PC-9 (cell line): ENCODE data around the gene CAMK2B. TPM values are rescaled to one million over a fixed set of nuclear protein-coding genes. Genes with fewer than 3 reads are reported as not detected.

Source experiments
- BruUV-seq: library from RNA; stranded (reverse); fragments of 400-500 nt; replicated peaks from 2 replicates; lab custom pipeline; 2021; lab: Mats Ljungman, UMichigan
- CTCF ChIA-PET: fragments of 300-600 bp; sonication (Branson Sonifier 250); formaldehyde crosslinking; loops from one replicate; lab custom pipeline; 2022; ENCODE audit warnings: antibody characterized with exemption; lab: Charles Lee
- POLR2A ChIA-PET: fragments of 300-600 bp; sonication (Branson Sonifier 250); formaldehyde crosslinking; loops from one replicate; lab custom pipeline; 2022; ENCODE audit warnings: antibody characterized with exemption; ENCODE audit not compliant: unreplicated experiment; lab: Charles Lee
- DNase-seq, 2 experiments: peaks; one replicate each; pipeline versions ENCODE4 v3.0.0 to v3.0.0-alpha.2; 2015 to 2022; ENCODE audit warnings: mixed read lengths in 1 of 2
- H2AFZ ChIP-seq: fragments of 200-600 bp; sonication (generic); 2 replicates; pipeline ENCODE4 v1.8.1; 2017; ENCODE audit warnings: antibody characterized with exemption
- H3F3A ChIP-seq: fragments of 200-600 bp; sonication (generic); 2 replicates; pipeline ENCODE4 v1.8.1; 2017; ENCODE audit warnings: antibody characterized with exemption, mild to moderate bottlenecking, low read depth; ENCODE audit not compliant: insufficient read depth
- H3K27ac ChIP-seq: fragments of 200-600 bp; sonication (generic); 2 replicates; pipeline ENCODE4 v1.6.1; 2016; ENCODE audit warnings: mixed run types
- H3K27me3 ChIP-seq: fragments of 200-600 bp; sonication (generic); 2 replicates; pipeline ENCODE4 v1.6.1; 2016; ENCODE audit warnings: low read depth, mixed run types; ENCODE audit not compliant: insufficient read depth
- H3K36me3 ChIP-seq: fragments of 200-600 bp; sonication (generic); 2 replicates; pipeline ENCODE4 v1.6.1; 2016; ENCODE audit warnings: low read depth, mixed run types
- H3K4me1 ChIP-seq: fragments of 200-600 bp; sonication (generic); replicated peaks from 2 replicates; pipeline ENCODE4 v1.6.1; 2016; ENCODE audit warnings: mixed run types; ENCODE audit not compliant: insufficient read depth
- H3K4me2 ChIP-seq: fragments of 200-600 bp; sonication (generic); 2 replicates; pipeline ENCODE4 v1.6.1; 2017; ENCODE audit warnings: mixed run types
- H3K4me3 ChIP-seq: fragments of 200-600 bp; sonication (generic); 2 replicates; pipeline ENCODE4 v1.6.1; 2016; ENCODE audit warnings: mixed run types
- H3K79me2 ChIP-seq: fragments of 200-600 bp; sonication (generic); 2 replicates; pipeline ENCODE4 v1.6.1; 2017; ENCODE audit warnings: low read depth, mixed run types
- H3K9me2 ChIP-seq: fragments of 200-600 bp; sonication (generic); 2 replicates; pipeline ENCODE4 v1.8.1; 2017; ENCODE audit warnings: mild to moderate bottlenecking; ENCODE audit not compliant: insufficient read depth
- H3K9me3 ChIP-seq: fragments of 200-600 bp; sonication (generic); 2 replicates; pipeline ENCODE4 v1.8.1; 2016; ENCODE audit warnings: low read depth; ENCODE audit not compliant: insufficient read depth
- H4K20me1 ChIP-seq: fragments of 200-600 bp; sonication (generic); 2 replicates; pipeline ENCODE4 v1.8.1; 2017; ENCODE audit not compliant: insufficient read depth
- CTCF ChIP-seq: fragments of 200-600 bp; sonication (generic); conservative IDR thresholded peaks from 2 replicates; pipeline ENCODE4 v1.6.1; 2017; ENCODE audit warnings: mixed run types, antibody characterized with exemption, mild to moderate bottlenecking, moderate library complexity
- EZH2 ChIP-seq: fragments of 200-600 bp; sonication (generic); IDR thresholded peaks from 2 replicates; pipeline ENCODE4 v1.8.0; 2017; ENCODE audit warnings: antibody characterized with exemption, low read depth
- intact Hi-C: fragments of 100-400 bp; cut with micrococcal nuclease; formaldehyde crosslinking; loops from one replicate; pipeline ENCODE4 v1.10.0; 2022; ENCODE audit not compliant: unreplicated experiment
- total RNA-seq: library from RNA; stranded (reverse); gene quantifications from 2 replicates; pipeline ENCODE4 v1.2.3, GENCODE V29; 2021

The CAMK2B gene
- total RNA-seq, 1 experiment from 2014 or later, result 0.15 TPM

- Histone ChIP-seq H3K9me2 (no peaks in the 10 kb centered on the region), H3K27ac (no peak overlapping the region), H3F3A (no peaks in the 10 kb centered on the region), H3K9me3 (peaks cover 4% of the 10 kb centered on the region; the same call in 1 of the 2 replicates), H3K79me2 (no peaks in the 10 kb centered on the region), H3K4me1 (no peaks in the 10 kb centered on the region), H3K4me2 (no peak overlapping the region), H3K27me3 (peaks cover 7% of the 10 kb centered on the region), H3K36me3 (no peaks in the 10 kb centered on the region), H2AFZ (no peak overlapping the region), H4K20me1 (no peaks in the 10 kb centered on the region), H3K4me3 (no peak overlapping the region)
- intact Hi-C loops, result no loop called here
- ChIA-PET CTCF (no interaction called here), POLR2A (interaction anchor here (0.7 kb wide), 1 partner anchor 24 kb away, joined by 5 read pairs; no protein-coding TSS in a partner anchor)
- TF ChIP-seq EZH2 (no peak), CTCF (no peak)
- BruUV-seq, result no TSS peak
- no peak for DNase-seq
Observed at GRCh38 chr7:44315301-44315903, 10.0 kb downstream of the CAMK2B start.

GRCh38 chr7:44313621-44314031 lies 11.8 kb downstream of the CAMK2B start:
- CTCF ChIA-PET, result no interaction called here
- BruUV-seq, result no TSS peak
- TF ChIP-seq CTCF (no peak), EZH2 (no peak)
- H3K27me3 ChIP-seq, result peaks cover 7% of the 10 kb centered on the region
- H2AFZ ChIP-seq, result no peak overlapping the region
- no peak for DNase-seq
- H3K4me3 ChIP-seq, result no peak overlapping the region
- H3K36me3 ChIP-seq, result no peaks in the 10 kb centered on the region
- H3K4me1 ChIP-seq, result no peaks in the 10 kb centered on the region
- H3K27ac ChIP-seq, result no peak overlapping the region
- H3K9me3 ChIP-seq, result peaks cover 4% of the 10 kb centered on the region; the same call in 1 of the 2 replicates
- POLR2A ChIA-PET, result no interaction called here
- no peaks in the 10 kb centered on the region for H3F3A ChIP-seq
- intact Hi-C loops, result no loop called here
- H3K79me2 ChIP-seq, result no peaks in the 10 kb centered on the region
- H4K20me1 ChIP-seq, result no peaks in the 10 kb centered on the region
- H3K9me2 ChIP-seq, result no peaks in the 10 kb centered on the region
- no peak overlapping the region for H3K4me2 ChIP-seq

GRCh38 chr7:44313016-44313415 lies 12.4 kb downstream of the CAMK2B start:
- Histone ChIP-seq H3K4me2 (no peak overlapping the region), H3K9me2 (no peaks in the 10 kb centered on the region), H3K27me3 (peaks cover 7% of the 10 kb centered on the region), H3K4me3 (no peak overlapping the region), H3K79me2 (no peaks in the 10 kb centered on the region), H3K9me3 (peaks cover 4% of the 10 kb centered on the region; the same call in 1 of the 2 replicates), H4K20me1 (no peaks in the 10 kb centered on the region), H3K27ac (no peak overlapping the region), H2AFZ (no peak overlapping the region), H3F3A (no peaks in the 10 kb centered on the region), H3K36me3 (no peaks in the 10 kb centered on the region), H3K4me1 (no peaks in the 10 kb centered on the region)
- DNase-seq, result no peak
- ChIA-PET POLR2A (no interaction called here), CTCF (no interaction called here)
- TF ChIP-seq CTCF (no peak), EZH2 (no peak)
- no TSS peak for BruUV-seq
- intact Hi-C loops, result no loop called here
